NB4 (cell line): ENCODE results near the gene TENT5A.

Experiments
- CTCF ChIP-seq: IDR thresholded peaks from one replicate; pipeline ENCODE4 v1.5.1; 2012; ENCODE audit warnings: low read depth, low read length
- POLR2A ChIP-seq: IDR thresholded peaks from 2 replicates; pipeline ENCODE4 v1.6.1; 2011; ENCODE audit warnings: mild to moderate bottlenecking; ENCODE audit not compliant: insufficient read length; ENCODE audit errors: extremely low read depth

- no peak for TF ChIP-seq CTCF
- no peak for TF ChIP-seq POLR2A
These were observed 20.3 kb upstream of the TENT5A start for GRCh38 chr6:81772741-81773140.
